ELR (cell line): ENCODE data around the gene USP46.

Experiments
- DNase-seq: peaks from one replicate; pipeline ENCODE4 v3.0.0-alpha.2; 2015; ENCODE audit warnings: low read depth

USP46 gene

DNA sequence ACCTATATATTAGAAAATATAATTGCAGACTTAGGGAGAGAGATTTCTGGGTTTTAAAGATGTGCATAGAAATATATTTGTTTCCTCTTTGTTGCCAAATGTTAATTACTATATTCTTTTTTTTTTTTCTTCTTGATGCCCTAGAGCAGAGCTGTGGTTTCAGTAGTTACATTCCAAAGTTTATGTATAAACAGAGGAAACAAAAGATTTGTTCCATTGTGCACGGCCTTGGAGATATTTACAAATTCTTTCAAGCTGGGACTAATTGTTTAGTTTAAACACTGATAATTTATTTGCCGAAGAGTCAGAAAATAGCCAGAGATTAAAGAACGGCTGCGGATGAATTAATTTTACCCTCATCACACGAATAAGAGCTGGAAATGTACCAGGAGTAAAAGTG is 85.1 kb downstream of the USP46 start:
- peak; percentile 54 for DNase-seq

DNA sequence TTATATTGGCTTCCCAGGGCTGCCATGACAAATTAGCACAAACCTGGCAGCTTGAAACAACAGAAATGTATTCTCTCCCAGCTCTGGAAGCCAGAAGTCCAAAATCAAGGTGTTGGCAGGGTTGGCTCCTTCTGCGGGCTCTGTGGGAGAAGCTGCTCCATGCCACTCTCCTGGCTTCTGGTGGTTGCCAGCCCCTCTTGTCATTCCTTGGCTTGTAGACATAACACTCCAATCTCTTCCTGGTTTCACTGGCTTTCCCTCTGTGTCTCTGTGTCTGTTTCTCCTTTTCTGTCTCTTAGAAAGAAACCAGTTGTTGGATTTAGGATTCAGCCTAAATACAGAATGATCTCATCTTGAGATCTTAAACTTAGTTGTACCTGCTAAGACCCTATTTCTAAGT is 85.5 kb downstream of the USP46 start:
- peak; percentile 18 for DNase-seq

DNA sequence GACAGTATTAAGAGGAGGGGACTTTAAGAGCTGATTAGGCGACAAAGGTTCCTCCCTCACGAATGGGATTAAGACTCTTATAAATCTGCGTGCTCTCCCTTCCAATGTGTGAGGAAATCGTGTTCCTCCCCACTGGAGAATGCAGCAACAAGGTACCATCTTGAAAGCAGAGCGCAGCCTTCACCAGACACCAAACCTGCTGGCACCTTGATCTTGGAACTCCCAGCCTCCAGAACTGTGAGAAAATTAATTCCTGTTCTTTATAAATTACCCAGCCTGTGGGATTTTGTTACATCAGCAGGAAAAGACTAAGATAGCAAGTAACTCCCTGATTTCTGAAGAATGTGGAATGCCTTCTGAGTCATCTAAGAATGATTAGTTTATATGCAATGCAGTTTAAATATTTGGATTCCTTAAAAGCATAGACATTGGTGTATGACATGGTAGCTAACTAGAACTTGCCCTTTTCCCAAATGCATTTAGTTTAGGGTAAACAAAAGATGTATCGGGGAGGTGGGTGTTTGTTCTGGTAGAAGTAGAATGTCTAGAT is 86.1 kb downstream of the USP46 start:
- peak; percentile 83 for DNase-seq

DNA sequence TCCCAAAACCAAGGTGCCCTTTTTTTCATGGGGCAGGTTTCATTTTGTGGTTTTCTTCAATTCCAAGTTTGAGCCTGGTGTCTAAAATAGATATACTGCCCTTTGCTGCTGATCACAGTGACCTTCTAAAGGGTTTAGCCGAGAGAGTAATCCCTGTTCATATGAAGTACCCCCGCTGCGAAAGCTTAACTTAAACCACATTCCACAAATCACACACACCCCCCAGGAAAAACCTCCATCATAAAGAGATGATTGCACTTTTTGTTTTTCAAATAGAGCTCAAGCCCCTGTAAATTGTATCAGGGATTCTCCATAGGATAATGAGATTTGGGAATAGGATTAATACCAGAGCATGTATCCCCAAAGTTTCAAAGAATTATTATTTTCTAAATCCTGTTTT is 90.8 kb downstream of the USP46 start:
- DNase-seq = no peak

DNA sequence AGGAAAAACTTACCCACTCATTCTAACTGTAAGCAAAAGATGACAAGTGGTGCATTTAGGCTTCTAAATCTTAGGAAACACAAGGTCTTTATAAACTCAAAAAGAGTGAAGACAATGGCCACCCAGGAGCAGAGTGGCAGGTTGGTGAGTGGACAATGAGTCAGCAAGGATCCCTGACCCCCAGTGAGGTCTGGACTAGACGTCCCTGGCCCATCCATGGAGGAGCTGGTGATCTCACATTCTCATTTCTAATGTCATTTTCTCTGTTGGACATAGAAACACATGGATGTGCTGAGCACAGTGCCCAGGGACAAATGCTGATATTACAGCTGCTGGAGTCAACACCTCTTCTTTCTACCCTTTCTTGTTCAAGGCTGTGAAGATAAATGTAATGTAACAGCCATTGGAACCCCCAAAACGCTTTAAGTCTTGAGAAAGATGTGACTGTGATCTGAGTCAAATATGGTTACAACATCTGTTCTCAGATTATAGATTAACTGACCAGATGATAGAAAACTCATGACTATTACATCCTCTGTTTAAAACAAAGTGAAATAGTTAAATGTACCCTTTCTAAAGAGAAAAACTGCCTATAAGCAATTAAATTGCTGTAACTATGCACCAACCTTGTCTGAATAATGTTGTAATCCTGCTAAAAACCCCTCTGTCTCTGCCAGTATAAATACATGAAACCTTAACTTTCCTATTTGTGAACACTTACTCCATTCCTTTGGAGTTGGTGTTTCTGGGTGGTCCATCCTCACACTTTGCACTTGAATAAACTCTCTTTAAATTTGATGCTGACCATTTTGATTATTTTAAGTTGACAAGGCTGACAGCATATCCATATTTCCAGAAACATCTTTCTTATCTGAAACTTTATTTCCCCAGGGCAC is 92.7 kb downstream of the USP46 start:
- DNase-seq = peak; percentile 48

DNA sequence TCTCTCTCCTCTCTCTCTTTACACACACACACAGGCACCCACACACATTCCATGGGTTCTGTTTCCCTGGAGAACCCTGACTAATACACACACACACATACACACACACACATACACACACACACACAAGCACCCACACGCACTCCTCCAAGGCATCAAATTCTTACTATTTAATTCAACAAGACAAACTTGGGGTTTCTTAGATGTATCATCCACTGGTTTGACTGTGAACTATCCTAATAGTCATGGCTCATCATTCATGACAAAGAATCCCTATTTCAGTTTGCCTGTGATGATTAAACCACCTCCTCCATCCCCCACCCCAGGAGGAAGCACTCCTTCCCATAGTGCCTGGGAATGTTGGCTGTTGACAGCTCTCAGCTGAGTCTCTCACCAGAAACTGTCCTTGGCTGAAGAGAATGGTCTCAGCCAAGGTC is 98.2 kb downstream of the USP46 start:
- DNase-seq = peak; percentile 24

DNA sequence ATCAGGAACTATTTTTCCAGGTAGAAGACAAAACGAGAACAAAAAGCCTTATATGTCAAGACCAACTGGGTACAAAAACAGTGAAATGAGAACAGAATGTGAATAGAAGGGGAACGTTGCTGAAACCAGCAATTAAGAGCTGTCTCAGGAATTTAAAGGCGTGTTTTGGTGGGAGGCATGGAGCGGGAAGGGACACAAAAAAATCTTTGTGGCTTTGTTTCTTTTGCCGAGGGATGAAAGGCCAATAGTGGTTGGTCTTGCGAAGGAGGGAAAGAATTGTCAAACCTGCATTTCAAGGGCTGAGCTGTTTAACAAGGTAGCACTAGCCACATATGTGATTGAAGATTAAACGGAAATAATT is 103.8 kb downstream of the USP46 start:
- DNase-seq = no peak

DNA sequence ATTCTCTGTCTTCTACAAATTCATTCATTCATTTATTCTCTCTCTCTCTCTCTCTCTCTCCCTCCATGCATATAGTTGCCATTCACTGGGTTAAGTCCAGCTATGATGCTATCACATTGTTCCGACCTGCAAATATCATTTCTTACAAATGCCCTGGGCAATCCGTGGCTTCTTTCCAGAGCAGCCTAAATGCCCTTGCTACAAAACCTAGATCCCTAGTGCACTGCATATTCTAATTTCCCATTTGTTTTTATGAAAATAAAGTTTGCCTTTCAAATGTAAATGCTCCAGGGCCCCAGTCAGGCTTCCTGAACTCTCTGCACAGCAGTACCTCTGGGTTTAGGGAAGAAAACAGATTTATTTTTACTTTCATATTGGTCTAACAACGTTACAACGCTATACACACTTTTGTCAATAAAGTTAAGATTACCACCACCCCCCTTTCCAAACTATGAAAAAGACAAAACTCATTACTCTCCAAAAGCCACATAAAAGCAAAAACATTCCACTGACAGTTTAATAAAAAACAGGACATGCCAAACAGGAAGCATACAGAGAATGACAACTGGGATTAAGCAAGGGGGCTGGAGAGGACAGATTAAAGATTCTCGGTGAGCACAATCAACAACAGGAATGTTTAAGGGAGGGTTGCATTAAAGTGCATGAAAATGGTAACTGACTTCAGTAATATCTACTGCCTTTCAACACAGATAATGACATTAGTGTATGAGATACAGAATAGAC is 104.3 kb downstream of the USP46 start:
- DNase-seq = no peak

DNA sequence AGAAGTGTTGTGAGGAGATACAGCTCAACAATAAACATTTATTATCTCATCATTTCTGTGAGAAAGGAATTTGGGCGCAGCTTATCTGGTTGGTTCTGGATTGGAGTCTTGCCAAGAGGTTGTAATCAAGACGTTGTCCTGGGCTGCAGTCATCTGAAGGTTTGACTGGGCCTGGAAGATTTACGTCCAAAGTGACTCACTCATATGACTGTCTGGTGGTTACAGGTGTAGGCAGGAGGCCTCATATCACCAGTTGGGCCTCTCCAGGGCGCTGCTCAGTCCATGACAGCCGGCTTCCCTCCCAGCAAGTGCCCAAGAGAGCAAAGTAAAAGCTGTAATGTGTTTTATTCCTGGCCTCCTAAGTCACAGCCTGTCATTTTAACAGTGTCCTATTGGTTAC is 106.3 kb downstream of the USP46 start:
- DNase-seq = no peak

DNA sequence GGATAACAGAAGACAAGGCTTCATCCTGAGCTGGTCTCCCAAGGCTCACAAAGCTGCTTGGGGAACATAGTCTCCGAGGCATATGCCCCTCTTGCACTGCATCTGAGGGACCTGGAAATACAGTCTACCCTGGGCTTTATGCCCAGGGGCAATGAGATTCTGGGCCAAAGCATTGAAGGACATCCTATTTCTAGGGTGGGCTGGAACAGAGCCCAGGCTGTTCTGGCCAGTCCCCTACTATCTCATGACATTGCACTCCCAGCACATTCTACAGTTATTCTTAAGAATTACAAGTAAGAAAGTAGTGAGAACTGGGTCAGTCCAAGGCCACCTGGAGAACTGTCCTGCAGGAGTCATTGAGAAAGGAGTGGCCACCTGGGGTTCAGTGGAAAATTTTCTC is 107.6 kb downstream of the USP46 start:
- no peak for DNase-seq

DNA sequence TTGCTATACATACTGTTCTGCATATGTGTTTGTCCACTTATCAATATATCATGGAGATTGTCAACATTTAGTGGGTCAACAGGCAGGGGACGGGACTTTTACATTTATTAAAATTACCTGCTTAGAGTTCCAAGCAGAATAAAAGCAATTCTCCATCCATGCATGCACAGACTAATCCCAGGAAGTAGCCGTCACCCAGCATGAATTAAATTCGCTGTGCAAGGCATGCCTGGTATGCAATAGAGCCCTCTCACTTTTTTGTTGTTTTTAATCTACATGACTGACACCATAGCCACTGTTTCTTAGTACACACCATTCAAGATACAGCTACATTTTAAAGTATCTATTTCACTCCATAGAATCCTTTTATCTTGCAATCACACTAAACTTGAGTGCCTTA is 108.9 kb downstream of the USP46 start:
- DNase-seq = no peak

DNA sequence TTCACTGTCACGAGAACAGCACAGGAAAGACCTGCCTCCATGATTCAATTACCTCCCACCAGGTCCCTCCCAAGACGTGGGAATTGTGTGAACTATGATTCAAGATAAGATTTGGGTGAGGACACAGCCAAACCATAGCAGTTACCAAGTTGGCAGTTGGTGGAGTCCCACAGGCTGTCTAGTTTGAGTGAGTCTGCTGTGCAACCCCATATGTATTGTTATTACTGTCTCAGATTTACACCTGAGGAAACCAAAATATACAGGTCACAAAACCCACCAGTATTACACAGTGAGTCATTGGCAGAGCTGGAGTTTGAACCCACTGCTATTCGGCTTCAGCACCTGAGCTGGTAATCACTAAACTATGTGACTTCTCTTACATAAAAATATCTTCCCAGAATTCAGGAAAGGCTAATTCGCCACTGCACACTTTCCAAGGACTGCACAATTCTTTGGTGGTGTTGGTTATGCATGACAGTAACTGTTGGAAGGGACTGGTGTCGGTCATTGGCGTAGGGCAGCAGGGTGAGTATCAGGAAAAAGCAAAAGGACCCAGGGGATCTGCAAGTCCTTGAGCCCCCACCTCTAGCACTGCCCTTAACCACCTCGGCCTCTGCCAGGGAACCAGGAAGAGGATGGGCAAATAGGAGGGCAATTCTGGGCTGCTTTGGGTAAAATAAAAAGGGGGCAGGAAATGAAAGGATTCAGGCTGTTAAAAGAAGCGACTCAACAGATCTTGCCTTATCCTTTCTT is 110.1 kb downstream of the USP46 start:
- no peak for DNase-seq

DNA sequence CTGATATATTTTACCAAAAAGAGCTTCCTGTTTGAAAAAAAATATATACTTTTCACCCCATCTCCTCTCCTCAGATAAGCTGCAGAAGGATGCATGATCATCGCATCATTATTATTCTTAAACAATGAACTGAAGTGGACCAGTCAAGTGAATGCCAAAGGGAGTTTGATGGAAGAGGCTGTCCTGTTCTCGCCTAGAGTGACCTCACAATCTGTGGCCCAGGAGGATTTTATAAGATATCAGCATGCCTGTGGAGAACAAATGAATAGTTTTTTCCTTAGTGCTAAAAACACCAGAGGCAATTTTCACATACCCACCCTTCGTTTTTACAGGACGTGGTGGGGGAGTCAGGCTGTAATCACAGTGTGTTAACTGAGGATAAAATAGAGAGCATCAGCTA is 112.7 kb downstream of the USP46 start:
- no peak for DNase-seq

DNA sequence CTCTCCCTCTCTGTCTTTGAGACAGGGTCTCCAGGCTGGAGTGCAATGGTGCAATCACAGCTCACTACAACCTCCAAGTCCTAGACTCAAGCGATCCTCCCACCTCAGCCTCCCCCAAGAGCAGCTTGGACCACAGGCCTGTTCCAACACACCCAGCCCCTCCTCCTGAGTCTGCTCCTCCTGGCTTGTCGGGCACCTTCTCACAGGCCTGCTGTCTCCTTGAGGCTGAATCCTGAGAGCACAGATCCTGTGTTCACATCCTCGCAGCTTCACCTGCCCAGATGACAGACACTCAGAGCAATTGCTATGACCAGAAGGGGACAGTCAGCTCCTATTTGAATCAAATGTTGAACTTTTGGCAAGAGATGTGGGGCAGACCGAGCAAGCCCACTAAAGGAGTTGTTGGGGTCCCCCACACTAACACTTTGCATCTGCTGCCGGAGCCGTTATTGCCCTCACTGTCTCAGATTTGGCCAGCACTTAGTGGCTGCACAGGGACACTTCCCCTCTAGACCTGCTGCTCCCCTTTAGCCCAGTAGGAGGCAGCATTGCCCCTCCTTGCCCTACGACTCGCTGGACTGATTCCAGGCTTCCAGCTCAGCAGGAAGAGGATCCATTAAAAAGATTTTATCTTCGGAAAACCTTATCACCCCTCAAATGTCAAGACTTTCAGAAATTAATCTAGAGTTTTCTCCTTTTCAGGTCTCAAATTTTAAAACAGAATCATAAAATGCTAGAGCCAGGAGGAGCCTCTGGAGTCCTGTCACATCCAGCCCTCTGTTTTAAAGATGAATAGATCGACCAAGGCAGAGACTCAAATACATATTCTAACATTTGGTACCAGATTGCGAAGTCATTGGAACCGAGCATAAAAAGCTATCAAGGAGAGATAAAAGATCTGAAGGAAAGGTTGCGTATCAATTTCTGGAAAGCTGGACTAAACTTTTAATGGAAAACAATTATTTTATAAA is 113.7 kb downstream of the USP46 start:
- DNase-seq = peak; percentile 69
